ENCODE data around the gene HP. TPM values are rescaled to one million over a fixed set of nuclear protein-coding genes. Genes with fewer than 3 reads are reported as not detected.

HP gene
- total RNA-seq, 1 donor from 2014 or later = 11.5 TPM

- no peak overlapping the region for H3K9ac ChIP-seq (ENCODE audit: low read depth in 1 of 3, low read length in 3 of 3)
- no peaks in the 10 kb centered on the region for H3K27me3 ChIP-seq (ENCODE audit: control insufficient read depth in 3 of 3, insufficient read depth in 3 of 3, low read length in 3 of 3)
- no peak overlapping the region for H3K4me3 ChIP-seq (ENCODE audit: low read length in 3 of 3)
- no peaks in the 10 kb centered on the region for H3K9me3 ChIP-seq (ENCODE audit: control insufficient read depth in 3 of 3, low read length in 3 of 3)
- no peaks in the 10 kb centered on the region for H3K4me1 ChIP-seq (ENCODE audit: control insufficient read depth in 3 of 3, insufficient read depth in 3 of 3, low read length in 3 of 3)
- H3K36me3 ChIP-seq (ENCODE audit: control insufficient read depth in 3 of 3, insufficient read depth in 3 of 3, low read length in 3 of 3) = no peaks in the 10 kb centered on the region
- no peak overlapping the region for H3K27ac ChIP-seq (ENCODE audit: low read depth, low read length)
These were observed 18.2 kb upstream of the HP start for GRCh38 chr16:72036098-72036497.

GRCh38 chr16:72042157-72042660 is 12.1 kb upstream of the HP start:
- Histone ChIP-seq H3K36me3 (ENCODE audit: control insufficient read depth in 3 of 3, insufficient read depth in 3 of 3, low read length in 3 of 3) (peaks cover 0 to 9% (median 0%) of the 10 kb centered on the region in 3 donors), H3K9me3 (ENCODE audit: control insufficient read depth in 3 of 3, low read length in 3 of 3) (no peaks in the 10 kb centered on the region), H3K9ac (ENCODE audit: low read depth in 1 of 3, low read length in 3 of 3) (no peak overlapping the region), H3K27ac (ENCODE audit: low read depth, low read length) (peak overlapping the region; percentile 17), H3K4me3 (ENCODE audit: low read length in 3 of 3) (no peak overlapping the region), H3K27me3 (ENCODE audit: control insufficient read depth in 3 of 3, insufficient read depth in 3 of 3, low read length in 3 of 3) (no peaks in the 10 kb centered on the region), H3K4me1 (ENCODE audit: control insufficient read depth in 3 of 3, insufficient read depth in 3 of 3, low read length in 3 of 3) (peaks cover 16 to 19% (median 19%) of the 10 kb centered on the region in 3 donors)

GRCh38 chr16:72043058-72043457 is 11.2 kb upstream of the HP start:
- Histone ChIP-seq H3K9ac (ENCODE audit: low read depth in 1 of 3, low read length in 3 of 3) (no peak overlapping the region), H3K9me3 (ENCODE audit: control insufficient read depth in 3 of 3, low read length in 3 of 3) (no peaks in the 10 kb centered on the region), H3K27me3 (ENCODE audit: control insufficient read depth in 3 of 3, insufficient read depth in 3 of 3, low read length in 3 of 3) (no peaks in the 10 kb centered on the region), H3K27ac (ENCODE audit: low read depth, low read length) (no peak overlapping the region), H3K36me3 (ENCODE audit: control insufficient read depth in 3 of 3, insufficient read depth in 3 of 3, low read length in 3 of 3) (peaks cover 0 to 9% (median 0%) of the 10 kb centered on the region in 3 donors), H3K4me3 (ENCODE audit: low read length in 3 of 3) (no peak overlapping the region), H3K4me1 (ENCODE audit: control insufficient read depth in 3 of 3, insufficient read depth in 3 of 3, low read length in 3 of 3) (peaks cover 16 to 19% (median 19%) of the 10 kb centered on the region in 3 donors)

- Histone ChIP-seq H3K9ac (ENCODE audit: low read depth in 1 of 3, low read length in 3 of 3) (no peak overlapping the region), H3K9me3 (ENCODE audit: control insufficient read depth in 3 of 3, low read length in 3 of 3) (no peaks in the 10 kb centered on the region), H3K36me3 (ENCODE audit: control insufficient read depth in 3 of 3, insufficient read depth in 3 of 3, low read length in 3 of 3) (peaks cover 0 to 9% (median 0%) of the 10 kb centered on the region in 3 donors), H3K27ac (ENCODE audit: low read depth, low read length) (no peak overlapping the region), H3K4me3 (ENCODE audit: low read length in 3 of 3) (no peak overlapping the region), H3K4me1 (ENCODE audit: control insufficient read depth in 3 of 3, insufficient read depth in 3 of 3, low read length in 3 of 3) (peaks cover 16 to 19% (median 19%) of the 10 kb centered on the region in 3 donors), H3K27me3 (ENCODE audit: control insufficient read depth in 3 of 3, insufficient read depth in 3 of 3, low read length in 3 of 3) (no peaks in the 10 kb centered on the region)
These were observed 10.8 kb upstream of the HP start for GRCh38 chr16:72043539-72043938.

DNA sequence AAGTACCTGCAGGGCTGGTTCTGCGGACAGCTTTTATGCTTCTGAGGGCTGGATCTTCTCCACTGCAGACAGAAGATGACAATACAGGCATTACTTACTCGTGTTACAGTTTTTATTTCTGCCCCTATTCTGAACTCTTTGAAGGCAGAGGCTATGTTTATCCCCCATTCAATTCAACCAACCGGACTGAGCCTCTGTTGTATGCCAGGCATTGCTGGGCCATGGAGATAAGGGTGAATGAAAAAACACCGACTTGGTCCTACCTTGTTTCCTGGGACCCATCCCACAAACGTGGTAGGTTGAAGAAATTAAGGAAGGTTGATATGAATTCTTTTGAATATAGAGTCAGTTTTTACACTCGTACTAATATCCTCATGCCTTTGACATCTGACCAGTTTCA is 10.0 kb upstream of the HP start:
- Histone ChIP-seq H3K4me3 (ENCODE audit: low read length in 3 of 3) (no peak overlapping the region), H3K36me3 (ENCODE audit: control insufficient read depth in 3 of 3, insufficient read depth in 3 of 3, low read length in 3 of 3) (peaks cover 0 to 9% (median 0%) of the 10 kb centered on the region in 3 donors), H3K27ac (ENCODE audit: low read depth, low read length) (no peak overlapping the region), H3K4me1 (ENCODE audit: control insufficient read depth in 3 of 3, insufficient read depth in 3 of 3, low read length in 3 of 3) (peaks cover 16 to 19% (median 19%) of the 10 kb centered on the region in 3 donors), H3K9ac (ENCODE audit: low read depth in 1 of 3, low read length in 3 of 3) (no peak overlapping the region), H3K27me3 (ENCODE audit: control insufficient read depth in 3 of 3, insufficient read depth in 3 of 3, low read length in 3 of 3) (no peaks in the 10 kb centered on the region), H3K9me3 (ENCODE audit: control insufficient read depth in 3 of 3, low read length in 3 of 3) (no peaks in the 10 kb centered on the region)

GRCh38 chr16:72044825-72045359 is 9.4 kb upstream of the HP start:
- Histone ChIP-seq H3K4me3 (ENCODE audit: low read length in 3 of 3) (no peak overlapping the region), H3K36me3 (ENCODE audit: control insufficient read depth in 3 of 3, insufficient read depth in 3 of 3, low read length in 3 of 3) (peaks cover 0 to 9% (median 0%) of the 10 kb centered on the region in 3 donors), H3K27me3 (ENCODE audit: control insufficient read depth in 3 of 3, insufficient read depth in 3 of 3, low read length in 3 of 3) (no peaks in the 10 kb centered on the region), H3K9me3 (ENCODE audit: control insufficient read depth in 3 of 3, low read length in 3 of 3) (no peaks in the 10 kb centered on the region), H3K27ac (ENCODE audit: low read depth, low read length) (no peak overlapping the region), H3K9ac (ENCODE audit: low read depth in 1 of 3, low read length in 3 of 3) (no peak overlapping the region), H3K4me1 (ENCODE audit: control insufficient read depth in 3 of 3, insufficient read depth in 3 of 3, low read length in 3 of 3) (peaks cover 16 to 19% (median 19%) of the 10 kb centered on the region in 3 donors)

DNA sequence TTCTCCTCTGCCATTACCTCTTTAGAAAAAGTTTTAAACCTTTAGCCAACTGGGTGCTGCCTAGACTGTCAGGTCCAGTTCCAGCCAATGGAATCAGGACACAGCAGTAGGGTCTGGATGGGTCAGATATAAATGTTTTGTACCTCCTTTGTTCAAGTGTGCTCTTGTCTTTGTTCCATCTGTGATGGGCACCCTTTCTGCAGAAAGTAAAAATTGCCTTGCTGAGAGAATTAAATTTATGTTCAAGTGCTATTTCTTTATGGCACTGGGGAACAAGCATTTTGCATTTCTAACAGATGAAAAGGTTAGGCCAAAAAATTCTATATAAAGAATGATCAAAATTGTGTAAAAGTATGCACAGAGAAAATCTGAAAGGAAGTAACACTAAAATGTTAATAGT is 5.2 kb upstream of the HP start:
- H3K9me3 ChIP-seq (ENCODE audit: control insufficient read depth in 3 of 3, low read length in 3 of 3) = no peaks in the 10 kb centered on the region
- H3K36me3 ChIP-seq (ENCODE audit: control insufficient read depth in 3 of 3, insufficient read depth in 3 of 3, low read length in 3 of 3) = no peaks in the 10 kb centered on the region
- no peaks in the 10 kb centered on the region for H3K27me3 ChIP-seq (ENCODE audit: control insufficient read depth in 3 of 3, insufficient read depth in 3 of 3, low read length in 3 of 3)
- H3K9ac ChIP-seq (ENCODE audit: low read depth in 1 of 3, low read length in 3 of 3) = no peak overlapping the region
- no peak overlapping the region for H3K27ac ChIP-seq (ENCODE audit: low read depth, low read length)
- H3K4me1 ChIP-seq (ENCODE audit: control insufficient read depth in 3 of 3, insufficient read depth in 3 of 3, low read length in 3 of 3) = peaks cover 10 to 13% (median 12%) of the 10 kb centered on the region in 3 donors
- H3K4me3 ChIP-seq (ENCODE audit: low read length in 3 of 3) = no peak overlapping the region

DNA sequence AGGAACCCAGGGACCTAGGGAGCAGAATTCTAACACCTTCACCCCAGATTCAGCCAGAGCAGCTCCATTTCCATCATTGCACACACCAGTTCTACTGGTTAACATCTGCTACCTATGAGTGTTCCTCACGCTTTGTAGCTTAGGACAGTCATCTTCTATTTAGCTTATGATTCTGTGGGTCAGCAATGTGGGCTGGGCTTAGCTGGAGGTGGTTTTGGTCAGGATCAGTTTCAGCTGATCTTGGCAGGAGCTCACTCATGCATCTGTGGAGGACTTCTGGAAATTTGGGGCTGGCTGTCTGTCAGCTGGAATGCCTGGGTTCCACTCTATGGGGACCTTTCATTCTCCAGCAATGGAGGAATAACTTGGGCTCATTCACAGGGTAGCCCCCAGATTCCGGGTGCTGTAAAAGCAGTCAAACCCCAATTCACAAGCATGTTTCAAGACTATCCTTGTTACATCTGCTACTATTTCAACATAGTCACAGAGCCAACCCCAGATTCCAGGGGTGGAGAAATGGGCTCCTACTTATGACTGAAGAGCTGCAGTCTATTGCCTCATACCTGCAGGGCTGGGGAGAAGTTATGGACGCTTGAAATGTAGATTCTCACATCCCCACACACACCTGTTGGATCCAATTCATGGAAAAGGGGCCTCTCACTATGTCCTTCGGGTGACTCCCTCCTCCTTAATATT is 3.4 kb upstream of the HP start:
- no peaks in the 10 kb centered on the region for H3K9me3 ChIP-seq (ENCODE audit: control insufficient read depth in 3 of 3, low read length in 3 of 3)
- no peak overlapping the region for H3K4me3 ChIP-seq (ENCODE audit: low read length in 3 of 3)
- H3K27me3 ChIP-seq (ENCODE audit: control insufficient read depth in 3 of 3, insufficient read depth in 3 of 3, low read length in 3 of 3) = no peaks in the 10 kb centered on the region
- H3K9ac ChIP-seq (ENCODE audit: low read depth in 1 of 3, low read length in 3 of 3) = no peak overlapping the region
- peaks cover 10 to 13% (median 12%) of the 10 kb centered on the region in 3 donors for H3K4me1 ChIP-seq (ENCODE audit: control insufficient read depth in 3 of 3, insufficient read depth in 3 of 3, low read length in 3 of 3)
- peak overlapping the region; percentile 68 for H3K27ac ChIP-seq (ENCODE audit: low read depth, low read length)
- H3K36me3 ChIP-seq (ENCODE audit: control insufficient read depth in 3 of 3, insufficient read depth in 3 of 3, low read length in 3 of 3) = no peaks in the 10 kb centered on the region

- H3K9ac ChIP-seq (ENCODE audit: low read depth in 1 of 3, low read length in 3 of 3) = no peak overlapping the region
- no peak overlapping the region for H3K27ac ChIP-seq (ENCODE audit: low read depth, low read length)
- H3K27me3 ChIP-seq (ENCODE audit: control insufficient read depth in 3 of 3, insufficient read depth in 3 of 3, low read length in 3 of 3) = no peaks in the 10 kb centered on the region
- H3K36me3 ChIP-seq (ENCODE audit: control insufficient read depth in 3 of 3, insufficient read depth in 3 of 3, low read length in 3 of 3) = no peaks in the 10 kb centered on the region
- H3K4me1 ChIP-seq (ENCODE audit: control insufficient read depth in 3 of 3, insufficient read depth in 3 of 3, low read length in 3 of 3) = peaks cover 10 to 13% (median 12%) of the 10 kb centered on the region in 3 donors
- H3K9me3 ChIP-seq (ENCODE audit: control insufficient read depth in 3 of 3, low read length in 3 of 3) = no peaks in the 10 kb centered on the region
- H3K4me3 ChIP-seq (ENCODE audit: low read length in 3 of 3) = no peak overlapping the region
These were observed 2.5 kb upstream of the HP start for GRCh38 chr16:72051818-72052217.

GRCh38 chr16:72055911-72056310 is 1.6 kb downstream of the HP start:
- Histone ChIP-seq H3K9me3 (ENCODE audit: control insufficient read depth in 3 of 3, low read length in 3 of 3) (no peaks in the 10 kb centered on the region), H3K27ac (ENCODE audit: low read depth, low read length) (no peak overlapping the region), H3K4me1 (ENCODE audit: control insufficient read depth in 3 of 3, insufficient read depth in 3 of 3, low read length in 3 of 3) (peaks cover 1 to 8% (median 8%) of the 10 kb centered on the region in 3 donors), H3K4me3 (ENCODE audit: low read length in 3 of 3) (no peak overlapping the region), H3K9ac (ENCODE audit: low read depth in 1 of 3, low read length in 3 of 3) (no peak overlapping the region), H3K36me3 (ENCODE audit: control insufficient read depth in 3 of 3, insufficient read depth in 3 of 3, low read length in 3 of 3) (no peaks in the 10 kb centered on the region), H3K27me3 (ENCODE audit: control insufficient read depth in 3 of 3, insufficient read depth in 3 of 3, low read length in 3 of 3) (no peaks in the 10 kb centered on the region)

Data from skeletal muscle tissue (tissue), 4 donors.